Glutamatergic neuron (in vitro differentiated cells): ENCODE data around the gene LGR6. TPM values are rescaled to one million over a fixed set of nuclear protein-coding genes. Genes with fewer than 3 reads are reported as not detected.
"Not testable (repeated sequence)": the region's sequence is repeated elsewhere in the genome, so short reads cannot be mapped to it uniquely, and the experiment has no call there.

Source experiments
- DNase-seq: peaks from one replicate; pipeline ENCODE4 v3.0.0; 2022
- H3K27ac Mint-ChIP-seq: one replicate; pipeline ENCODE4 v1.8.0; 2020; ENCODE audit warnings: mild to moderate bottlenecking, mixed read lengths, inconsistent platforms; ENCODE audit not compliant: unreplicated experiment
- H3K27me3 Mint-ChIP-seq: one replicate; pipeline ENCODE4 v1.8.0; 2020; ENCODE audit warnings: mild to moderate bottlenecking, moderate library complexity, mixed read lengths, inconsistent platforms; ENCODE audit not compliant: unreplicated experiment
- H3K36me3 Mint-ChIP-seq: one replicate; pipeline ENCODE4 v1.8.0; 2020; ENCODE audit warnings: mild to moderate bottlenecking, mixed read lengths, inconsistent platforms; ENCODE audit not compliant: unreplicated experiment
- H3K4me1 Mint-ChIP-seq: one replicate; pipeline ENCODE4 v1.8.0; 2020; ENCODE audit warnings: mild to moderate bottlenecking, low read depth, mixed read lengths, inconsistent platforms; ENCODE audit not compliant: unreplicated experiment
- H3K4me3 Mint-ChIP-seq: one replicate; pipeline ENCODE4 v1.8.0; 2020; ENCODE audit warnings: mild to moderate bottlenecking, mixed read lengths, inconsistent platforms; ENCODE audit not compliant: unreplicated experiment
- H3K9me3 Mint-ChIP-seq: one replicate; pipeline ENCODE4 v1.8.0; 2020; ENCODE audit warnings: mild to moderate bottlenecking, moderate library complexity, mixed read lengths, inconsistent platforms; ENCODE audit not compliant: unreplicated experiment
- total RNA-seq: library from RNA; stranded (reverse); fragmentation: NEBNext Ultra II Directional; extraction: Animal tissue kit (Norgen Biotek cat#: 25700); gene quantifications from one replicate; pipeline ENCODE4 v1.2.1, GENCODE V29; 2021; ENCODE audit not compliant: unreplicated experiment
- TF ChIP-seq, protein P1 (sequence below): fragments of 200-600 bp; sonication (generic); IDR thresholded peaks from one replicate; pipeline ENCODE4 v1.5.0; 2021; ENCODE audit not compliant: partially characterized antibody, unreplicated experiment

The LGR6 gene
- total RNA-seq, 1 donor from 2014 or later, result 0.37 TPM

DNA sequence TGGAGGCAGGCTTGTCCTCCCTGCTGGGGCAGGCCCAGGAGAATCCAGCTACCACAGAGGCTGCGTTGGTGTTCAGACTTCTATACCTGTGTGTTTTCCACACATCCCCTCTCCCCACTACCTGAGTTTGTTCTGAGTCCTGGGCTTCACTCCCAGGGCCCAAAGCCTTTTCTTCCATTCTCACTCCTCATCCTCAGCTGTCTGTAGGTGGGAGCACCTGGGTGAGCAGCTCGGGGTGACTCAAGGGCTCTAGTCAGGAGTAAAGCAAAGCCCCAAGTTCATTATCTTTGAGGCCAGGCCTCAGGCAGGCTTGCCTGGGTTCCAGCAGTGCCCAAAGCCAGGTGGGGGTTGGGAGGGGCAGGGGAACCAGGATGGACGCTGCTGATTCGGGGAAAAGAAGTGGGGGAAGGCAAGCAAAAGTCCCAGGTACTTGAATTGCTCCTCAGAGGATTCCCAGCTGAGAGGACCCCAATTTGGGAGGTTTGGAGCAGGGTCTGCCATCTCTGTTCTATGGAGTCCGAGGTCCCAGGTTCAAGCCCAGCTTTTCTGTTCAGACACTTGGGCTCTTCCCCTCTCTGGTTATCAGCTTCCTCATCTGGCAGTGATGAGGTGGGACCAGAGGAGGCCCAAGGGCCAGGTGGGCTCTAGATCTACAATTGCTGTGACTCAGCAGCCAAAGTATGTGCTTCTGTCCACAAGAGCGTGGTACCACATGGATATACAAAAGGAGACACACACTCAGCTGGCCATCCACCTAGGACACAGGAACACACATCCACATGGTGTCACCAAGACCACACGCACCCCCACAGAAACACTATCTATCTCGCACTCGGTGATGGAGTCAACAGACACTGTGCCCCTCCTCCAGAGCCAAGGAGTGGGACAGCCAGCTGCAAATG is 27.4 kb upstream of the LGR6 start:
- Mint-ChIP-seq H3K4me3 (no peak overlapping the region), H3K27ac (no peak overlapping the region), H3K36me3 (no peaks in the 10 kb centered on the region), H3K9me3 (peaks cover 5% of the 10 kb centered on the region), H3K27me3 (peaks cover 11% of the 10 kb centered on the region), H3K4me1 (peaks cover 12% of the 10 kb centered on the region)
- DNase-seq, result no peak
- TF ChIP-seq, protein P1, sequence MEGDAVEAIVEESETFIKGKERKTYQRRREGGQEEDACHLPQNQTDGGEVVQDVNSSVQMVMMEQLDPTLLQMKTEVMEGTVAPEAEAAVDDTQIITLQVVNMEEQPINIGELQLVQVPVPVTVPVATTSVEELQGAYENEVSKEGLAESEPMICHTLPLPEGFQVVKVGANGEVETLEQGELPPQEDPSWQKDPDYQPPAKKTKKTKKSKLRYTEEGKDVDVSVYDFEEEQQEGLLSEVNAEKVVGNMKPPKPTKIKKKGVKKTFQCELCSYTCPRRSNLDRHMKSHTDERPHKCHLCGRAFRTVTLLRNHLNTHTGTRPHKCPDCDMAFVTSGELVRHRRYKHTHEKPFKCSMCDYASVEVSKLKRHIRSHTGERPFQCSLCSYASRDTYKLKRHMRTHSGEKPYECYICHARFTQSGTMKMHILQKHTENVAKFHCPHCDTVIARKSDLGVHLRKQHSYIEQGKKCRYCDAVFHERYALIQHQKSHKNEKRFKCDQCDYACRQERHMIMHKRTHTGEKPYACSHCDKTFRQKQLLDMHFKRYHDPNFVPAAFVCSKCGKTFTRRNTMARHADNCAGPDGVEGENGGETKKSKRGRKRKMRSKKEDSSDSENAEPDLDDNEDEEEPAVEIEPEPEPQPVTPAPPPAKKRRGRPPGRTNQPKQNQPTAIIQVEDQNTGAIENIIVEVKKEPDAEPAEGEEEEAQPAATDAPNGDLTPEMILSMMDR, result no peak

DNA sequence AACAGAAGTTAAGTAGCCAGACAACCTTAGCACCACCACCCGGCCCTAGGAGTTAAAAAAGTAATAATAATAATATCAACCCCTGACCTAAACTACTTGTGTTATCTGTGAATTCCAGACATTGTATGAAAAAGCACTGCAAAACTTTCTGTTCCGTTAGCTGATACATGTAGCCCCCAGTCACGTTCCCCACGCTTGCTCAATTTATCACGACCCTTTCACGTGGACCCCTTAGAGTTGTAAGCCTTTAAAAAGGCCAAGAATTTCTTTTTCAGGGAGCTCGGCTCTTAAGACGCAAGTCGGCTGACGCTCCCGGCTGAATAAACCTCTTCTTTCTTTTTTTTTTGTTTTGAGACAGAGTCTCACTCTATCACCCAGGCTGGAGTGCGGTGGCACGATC is 26.5 kb upstream of the LGR6 start:
- not testable (repeated sequence) for H3K27ac Mint-ChIP-seq, H3K36me3 Mint-ChIP-seq, DNase-seq, H3K9me3 Mint-ChIP-seq, H3K4me3 Mint-ChIP-seq
- H3K4me1 Mint-ChIP-seq, result peaks cover 12% of the 10 kb centered on the region
- peaks cover 11% of the 10 kb centered on the region for H3K27me3 Mint-ChIP-seq

DNA sequence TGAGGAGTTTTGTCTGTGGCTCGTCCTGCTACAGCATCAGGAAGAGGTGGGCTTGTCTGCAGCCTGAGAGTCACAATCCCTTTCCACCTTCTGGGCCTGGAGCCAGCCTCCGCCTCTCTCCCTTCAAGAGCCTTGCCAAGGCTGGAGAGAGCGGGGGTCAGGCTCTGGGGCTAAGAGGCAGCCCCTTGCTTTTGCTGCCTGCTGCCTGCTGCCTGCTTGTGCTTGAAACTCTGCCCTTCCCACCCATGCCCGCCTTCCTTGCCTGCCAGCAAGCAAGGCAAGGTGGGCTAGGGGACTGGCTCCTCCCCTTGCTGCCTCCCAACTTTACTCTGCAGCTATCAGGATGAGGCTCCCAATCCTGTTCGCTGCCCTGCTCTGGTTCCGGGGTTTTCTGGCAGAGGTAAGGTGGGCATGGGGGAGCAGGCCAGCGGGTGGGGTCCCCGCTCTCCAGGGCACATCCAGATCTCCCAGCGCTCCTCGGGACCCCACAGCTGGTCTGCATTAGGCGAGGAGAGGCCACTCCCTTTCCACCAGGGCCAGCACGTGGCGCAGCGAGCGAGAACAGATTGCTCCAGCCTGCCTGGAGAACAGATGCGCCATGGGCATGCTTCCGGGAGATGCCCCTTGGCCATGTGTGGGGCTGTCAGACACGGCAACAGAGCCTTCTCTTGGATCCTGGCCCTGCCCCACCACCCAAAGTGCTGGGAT is 25.7 kb upstream of the LGR6 start:
- H3K9me3 Mint-ChIP-seq, result peaks cover 5% of the 10 kb centered on the region
- peaks cover 9% of the 10 kb centered on the region for H3K4me1 Mint-ChIP-seq
- TF ChIP-seq, protein P1, result no peak
- no peaks in the 10 kb centered on the region for H3K36me3 Mint-ChIP-seq
- H3K27ac Mint-ChIP-seq, result no peak overlapping the region
- peaks cover 6% of the 10 kb centered on the region for H3K27me3 Mint-ChIP-seq
- peak overlapping the region; percentile 16 for H3K4me3 Mint-ChIP-seq
- DNase-seq, result peak; percentile 52

DNA sequence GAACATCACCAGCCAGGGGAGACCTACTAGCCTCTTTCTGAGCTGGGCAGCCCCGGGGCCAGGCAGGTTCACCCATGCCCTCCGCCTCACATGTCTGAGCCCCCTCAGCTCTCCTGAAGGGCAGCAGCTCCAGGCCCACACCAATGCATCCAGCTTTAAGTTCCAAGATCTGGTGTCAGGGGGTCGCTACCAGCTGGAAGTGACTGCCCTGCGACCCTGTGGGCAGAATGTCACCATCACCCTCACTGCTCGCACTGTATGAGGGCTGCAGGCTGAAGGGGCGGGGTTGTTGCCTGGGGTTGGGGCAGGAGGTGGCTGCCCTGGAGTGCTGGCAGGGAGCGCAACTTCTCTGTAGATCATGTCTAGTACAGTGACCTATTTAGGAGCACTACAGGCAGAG is 24.7 kb upstream of the LGR6 start:
- Mint-ChIP-seq H3K4me1 (peaks cover 9% of the 10 kb centered on the region), H3K27ac (no peak overlapping the region), H3K4me3 (no peak overlapping the region), H3K36me3 (no peaks in the 10 kb centered on the region), H3K27me3 (peaks cover 6% of the 10 kb centered on the region), H3K9me3 (peaks cover 5% of the 10 kb centered on the region)
- DNase-seq, result no peak
- TF ChIP-seq, protein P1, result no peak

DNA sequence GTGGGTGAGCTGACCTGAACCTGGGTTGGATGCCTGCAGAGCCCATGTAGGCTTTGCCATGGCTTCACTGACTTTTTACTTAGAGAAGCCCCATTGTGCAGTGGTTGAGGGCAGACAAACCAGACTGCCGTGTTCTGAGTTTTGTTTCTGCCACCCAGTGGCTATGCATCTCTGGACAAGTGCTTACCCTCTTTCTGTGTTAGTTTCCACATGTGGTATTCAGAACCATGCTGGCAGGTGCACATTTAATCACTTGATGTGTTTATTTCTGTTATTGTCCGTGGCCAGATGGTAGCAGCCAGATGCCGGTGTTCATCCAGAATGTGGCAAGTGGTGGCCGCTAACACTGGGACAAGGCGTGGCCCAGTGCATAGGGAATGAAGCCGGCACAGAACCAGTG is 22.9 kb upstream of the LGR6 start:
- DNase-seq, result no peak

More for the DNA sequence above, 22.9 kb upstream of the LGR6 start:
- Mint-ChIP-seq H3K27me3 (peaks cover 8% of the 10 kb centered on the region), H3K36me3 (no peaks in the 10 kb centered on the region), H3K4me3 (no peak overlapping the region), H3K27ac (no peak overlapping the region), H3K9me3 (peaks cover 5% of the 10 kb centered on the region), H3K4me1 (peaks cover 7% of the 10 kb centered on the region)
- TF ChIP-seq, protein P1, result no peak
